ENCODE data around the gene SLC4A2. TPM values are rescaled to one million over a fixed set of nuclear protein-coding genes. Genes with fewer than 3 reads are reported as not detected.
A peak's percentile ranks its signal among the peaks of the same experiment; 100 is the strongest.

The SLC4A2 gene
- total RNA-seq, 2 donors from 2014 or later: 265 to 284 TPM

GRCh38 chr7:151035026-151035717, 24.2 kb upstream of the SLC4A2 start:
- TF ChIP-seq, protein P1, sequence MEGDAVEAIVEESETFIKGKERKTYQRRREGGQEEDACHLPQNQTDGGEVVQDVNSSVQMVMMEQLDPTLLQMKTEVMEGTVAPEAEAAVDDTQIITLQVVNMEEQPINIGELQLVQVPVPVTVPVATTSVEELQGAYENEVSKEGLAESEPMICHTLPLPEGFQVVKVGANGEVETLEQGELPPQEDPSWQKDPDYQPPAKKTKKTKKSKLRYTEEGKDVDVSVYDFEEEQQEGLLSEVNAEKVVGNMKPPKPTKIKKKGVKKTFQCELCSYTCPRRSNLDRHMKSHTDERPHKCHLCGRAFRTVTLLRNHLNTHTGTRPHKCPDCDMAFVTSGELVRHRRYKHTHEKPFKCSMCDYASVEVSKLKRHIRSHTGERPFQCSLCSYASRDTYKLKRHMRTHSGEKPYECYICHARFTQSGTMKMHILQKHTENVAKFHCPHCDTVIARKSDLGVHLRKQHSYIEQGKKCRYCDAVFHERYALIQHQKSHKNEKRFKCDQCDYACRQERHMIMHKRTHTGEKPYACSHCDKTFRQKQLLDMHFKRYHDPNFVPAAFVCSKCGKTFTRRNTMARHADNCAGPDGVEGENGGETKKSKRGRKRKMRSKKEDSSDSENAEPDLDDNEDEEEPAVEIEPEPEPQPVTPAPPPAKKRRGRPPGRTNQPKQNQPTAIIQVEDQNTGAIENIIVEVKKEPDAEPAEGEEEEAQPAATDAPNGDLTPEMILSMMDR (conservative IDR thresholded peaks at IDR 0.05): no peak
- no peak overlapping the region for H3K4me3 Mint-ChIP-seq
- no peaks in the 10 kb centered on the region for H3K9me3 Mint-ChIP-seq
- no peaks in the 10 kb centered on the region for H3K27me3 Mint-ChIP-seq (ENCODE audit: insufficient read depth)
- Histone ChIP-seq H3K9ac (ENCODE audit: extremely low read depth, low read length, poor library complexity, severe bottlenecking) (no peak overlapping the region), H3K36me3 (ENCODE audit: control insufficient read depth, insufficient read depth, low read length) (peaks cover 10% of the 10 kb centered on the region), H3K4me3 (ENCODE audit: low read length) (no peak overlapping the region), H3K27ac (ENCODE audit: low read depth, low read length) (no peak overlapping the region), H3K9me3 (ENCODE audit: control insufficient read depth, low read length) (no peaks in the 10 kb centered on the region), H3K4me1 (ENCODE audit: control insufficient read depth, insufficient read depth, low read length) (peaks cover 6% of the 10 kb centered on the region), H3K27me3 (ENCODE audit: control insufficient read depth, insufficient read depth, low read length, poor library complexity, severe bottlenecking) (no peaks in the 10 kb centered on the region)
- peaks cover 8% of the 10 kb centered on the region for H3K36me3 Mint-ChIP-seq (ENCODE audit: low read depth)
- WGBS, 2 experiments (ENCODE audit: insufficient coverage in 1 of 2, insufficient read length in 1 of 2): 88 to 90% methylated on average over 12 to 21 of the region's 21 CpGs
- DNase-seq: no peak
- H3K27ac Mint-ChIP-seq: no peak overlapping the region
- H3K4me1 Mint-ChIP-seq: peaks cover 3% of the 10 kb centered on the region

DNA sequence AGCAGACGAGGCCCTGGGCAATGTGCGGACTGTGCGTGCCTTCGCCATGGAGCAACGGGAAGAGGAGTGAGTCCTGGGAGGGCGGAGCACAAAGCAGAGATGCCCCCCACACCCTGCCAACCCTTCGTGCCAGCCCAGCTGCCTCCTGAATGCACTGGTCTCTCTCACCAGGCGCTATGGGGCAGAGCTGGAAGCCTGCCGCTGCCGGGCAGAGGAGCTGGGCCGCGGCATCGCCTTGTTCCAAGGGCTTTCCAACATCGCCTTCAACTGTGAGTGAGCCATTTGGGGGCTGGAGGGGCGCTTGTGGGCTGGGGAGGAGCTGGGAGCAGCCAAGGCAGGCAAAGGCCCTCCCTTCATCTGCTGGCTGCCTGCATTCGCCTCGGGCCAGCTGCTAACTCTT, 23.5 kb upstream of the SLC4A2 start:
- no peak for DNase-seq
- peaks cover 3% of the 10 kb centered on the region for H3K4me1 Mint-ChIP-seq
- no peaks in the 10 kb centered on the region for H3K27me3 ChIP-seq (ENCODE audit: control insufficient read depth, insufficient read depth, low read length, poor library complexity, severe bottlenecking)
- H3K4me3 Mint-ChIP-seq: no peak overlapping the region
- H3K36me3 Mint-ChIP-seq (ENCODE audit: low read depth): peaks cover 8% of the 10 kb centered on the region
- no peaks in the 10 kb centered on the region for H3K9me3 Mint-ChIP-seq
- TF ChIP-seq, protein P1 (conservative IDR thresholded peaks at IDR 0.05): no peak
- no peak overlapping the region for H3K4me3 ChIP-seq (ENCODE audit: low read length)
- no peak overlapping the region for H3K27ac ChIP-seq (ENCODE audit: low read depth, low read length)
- peaks cover 10% of the 10 kb centered on the region for H3K36me3 ChIP-seq (ENCODE audit: control insufficient read depth, insufficient read depth, low read length)
- no peaks in the 10 kb centered on the region for H3K27me3 Mint-ChIP-seq (ENCODE audit: insufficient read depth)
- peaks cover 6% of the 10 kb centered on the region for H3K4me1 ChIP-seq (ENCODE audit: control insufficient read depth, insufficient read depth, low read length)
- H3K9ac ChIP-seq (ENCODE audit: extremely low read depth, low read length, poor library complexity, severe bottlenecking): no peak overlapping the region
- H3K27ac Mint-ChIP-seq: no peak overlapping the region
- 94 to 100% methylated on average over 8 to 17 of the region's 17 CpGs for WGBS, 2 experiments (ENCODE audit: insufficient coverage in 1 of 2, insufficient read length in 1 of 2)
- no peaks in the 10 kb centered on the region for H3K9me3 ChIP-seq (ENCODE audit: control insufficient read depth, low read length)

DNA sequence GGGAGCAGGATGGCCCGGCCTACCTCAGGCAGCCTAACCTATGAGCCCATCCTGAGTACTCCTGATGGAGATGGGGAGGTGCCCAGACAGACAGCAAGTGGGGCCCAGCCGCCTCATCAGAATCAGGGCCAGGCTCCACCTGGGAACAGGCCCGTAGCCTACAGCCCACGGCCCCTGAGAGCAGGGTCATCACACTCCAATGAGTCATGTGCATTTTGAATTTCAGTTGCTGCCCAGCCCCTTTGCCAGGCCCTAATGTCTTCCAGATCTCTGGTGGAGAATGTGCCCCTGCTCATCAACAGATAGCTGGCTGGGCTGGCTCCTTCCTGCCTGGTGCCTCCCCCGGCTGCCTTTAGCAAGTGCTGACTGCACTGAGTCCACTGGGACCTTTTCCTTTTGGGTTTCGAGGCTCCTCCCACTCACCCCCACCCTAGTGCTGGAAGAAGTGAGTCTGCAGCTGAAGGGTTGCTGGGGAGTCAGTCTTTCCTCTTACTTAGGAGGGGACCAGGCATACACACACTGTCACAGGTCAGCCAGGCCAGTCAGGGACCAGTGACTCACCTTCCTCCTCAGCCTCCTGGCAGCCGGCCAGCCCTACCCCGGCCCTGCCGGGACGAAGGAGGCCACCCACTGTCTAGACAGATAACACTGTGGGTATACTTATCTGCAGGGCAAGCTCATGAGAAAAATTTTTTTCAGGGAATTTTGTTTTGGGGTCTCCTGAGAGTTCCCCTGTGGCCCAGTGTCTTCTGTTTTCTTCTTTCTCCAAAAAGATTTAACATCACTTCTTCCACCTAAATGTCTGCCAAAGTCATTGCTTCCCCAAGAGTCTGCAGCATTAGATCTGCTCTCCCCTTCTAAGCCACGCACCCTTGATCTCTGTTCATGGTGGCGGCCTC, 20.2 kb upstream of the SLC4A2 start:
- peaks cover 3% of the 10 kb centered on the region for H3K4me1 Mint-ChIP-seq
- peak; percentile 66 for DNase-seq
- H3K27ac ChIP-seq (ENCODE audit: low read depth, low read length): no peak overlapping the region
- no peaks in the 10 kb centered on the region for H3K9me3 Mint-ChIP-seq
- H3K36me3 Mint-ChIP-seq (ENCODE audit: low read depth): peaks cover 13% of the 10 kb centered on the region
- H3K4me3 ChIP-seq (ENCODE audit: low read length): no peak overlapping the region
- H3K9ac ChIP-seq (ENCODE audit: extremely low read depth, low read length, poor library complexity, severe bottlenecking): no peak overlapping the region
- no peaks in the 10 kb centered on the region for H3K27me3 ChIP-seq (ENCODE audit: control insufficient read depth, insufficient read depth, low read length, poor library complexity, severe bottlenecking)
- H3K27ac Mint-ChIP-seq: peak overlapping the region; percentile 16
- 73% methylated on average over 6 to 11 of the region's 12 CpGs for WGBS, 2 experiments (ENCODE audit: insufficient coverage in 1 of 2, insufficient read length in 1 of 2)
- no peak overlapping the region for H3K4me3 Mint-ChIP-seq
- no peaks in the 10 kb centered on the region for H3K27me3 Mint-ChIP-seq (ENCODE audit: insufficient read depth)
- H3K9me3 ChIP-seq (ENCODE audit: control insufficient read depth, low read length): no peaks in the 10 kb centered on the region
- peaks cover 6% of the 10 kb centered on the region for H3K36me3 ChIP-seq (ENCODE audit: control insufficient read depth, insufficient read depth, low read length)
- TF ChIP-seq, protein P1 (conservative IDR thresholded peaks at IDR 0.05): no peak
- H3K4me1 ChIP-seq (ENCODE audit: control insufficient read depth, insufficient read depth, low read length): peaks cover 6% of the 10 kb centered on the region
